ENCODE results near the gene SLC25A23. TPM values are rescaled to one million over a fixed set of nuclear protein-coding genes. Genes with fewer than 3 reads are reported as not detected.
"Not testable (repeated sequence)": the region's sequence is repeated elsewhere in the genome, so short reads cannot be mapped to it uniquely, and the experiment has no call there.

Gene SLC25A23
- 10 to 100 TPM; 14.0 to 37.8 (median 18.4) TPM for total RNA-seq

DNA sequence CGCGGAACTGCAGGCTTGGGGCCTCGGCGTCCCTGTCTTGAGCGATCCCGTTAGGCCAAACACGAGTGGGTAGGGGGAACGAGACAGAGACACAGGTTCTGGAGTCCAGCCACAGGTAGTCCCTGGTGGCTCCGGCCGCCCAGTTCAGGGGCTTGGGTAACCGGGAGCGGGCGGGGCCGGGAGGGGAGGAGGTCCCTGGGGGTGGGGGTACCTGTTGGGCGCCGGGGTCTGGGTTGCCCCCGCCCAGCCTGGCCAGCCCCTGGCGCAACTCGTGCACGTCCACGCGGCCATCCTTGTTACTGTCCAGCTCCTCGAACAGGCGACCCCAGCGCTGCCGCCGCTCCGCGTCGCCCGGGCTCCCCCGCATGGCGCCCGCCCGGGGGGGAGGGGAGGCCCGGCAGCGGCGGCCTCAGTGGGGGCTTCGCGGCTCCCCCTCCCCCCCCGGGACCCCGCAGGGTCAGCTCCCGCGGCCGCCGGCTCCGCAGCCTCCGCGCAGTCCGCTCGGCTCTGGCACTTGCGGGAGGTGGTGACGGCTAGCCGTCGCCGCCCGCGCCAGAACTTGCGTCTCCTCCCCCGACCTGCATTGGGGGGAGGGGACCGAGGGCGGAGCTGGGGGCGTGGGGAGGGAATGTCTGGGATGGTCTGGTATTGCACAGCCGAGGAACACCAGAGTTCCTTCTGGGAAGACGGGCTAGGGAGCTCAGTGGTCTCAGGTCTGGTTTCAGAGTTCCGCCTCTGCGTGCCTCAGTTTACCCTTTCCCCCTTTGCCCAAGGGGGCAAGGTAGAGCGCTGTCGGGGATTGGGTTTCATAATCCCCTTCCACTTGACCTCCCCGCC, at the start of gene SLC25A23:
TSS of gene SLC25A23 (minus strand) at position 531 of the 837 bp plus-strand sequence. CDS start at position 367, 164 bp downstream.
- Histone ChIP-seq H3K4me1 (peaks cover 0 to 4% of the 10 kb centered on the region in 2 donors), H3K9me3 (peaks cover 0 to 2% of the 10 kb centered on the region in 2 donors), H3K36me3 (peaks cover under 1% of the 10 kb centered on the region), H3K4me3 (peak within 1 kb of the TSS; percentile 59 to 96 (median 80)), H3K27ac (peak within 1 kb of the TSS; percentile 87 to 91), H3K27me3 (peaks cover 0 to 4% of the 10 kb centered on the region in 2 donors)
- peak; percentile 38 to 64 for DNase-seq (ENCODE audit: low spot score in 2 of 2)
- no peak for TF ChIP-seq POLR2AphosphoS5 (IDR thresholded peaks at IDR 0.05)
- no peak for TF ChIP-seq POLR2A (IDR thresholded peaks at IDR 0.05)
- TF ChIP-seq, protein P1, sequence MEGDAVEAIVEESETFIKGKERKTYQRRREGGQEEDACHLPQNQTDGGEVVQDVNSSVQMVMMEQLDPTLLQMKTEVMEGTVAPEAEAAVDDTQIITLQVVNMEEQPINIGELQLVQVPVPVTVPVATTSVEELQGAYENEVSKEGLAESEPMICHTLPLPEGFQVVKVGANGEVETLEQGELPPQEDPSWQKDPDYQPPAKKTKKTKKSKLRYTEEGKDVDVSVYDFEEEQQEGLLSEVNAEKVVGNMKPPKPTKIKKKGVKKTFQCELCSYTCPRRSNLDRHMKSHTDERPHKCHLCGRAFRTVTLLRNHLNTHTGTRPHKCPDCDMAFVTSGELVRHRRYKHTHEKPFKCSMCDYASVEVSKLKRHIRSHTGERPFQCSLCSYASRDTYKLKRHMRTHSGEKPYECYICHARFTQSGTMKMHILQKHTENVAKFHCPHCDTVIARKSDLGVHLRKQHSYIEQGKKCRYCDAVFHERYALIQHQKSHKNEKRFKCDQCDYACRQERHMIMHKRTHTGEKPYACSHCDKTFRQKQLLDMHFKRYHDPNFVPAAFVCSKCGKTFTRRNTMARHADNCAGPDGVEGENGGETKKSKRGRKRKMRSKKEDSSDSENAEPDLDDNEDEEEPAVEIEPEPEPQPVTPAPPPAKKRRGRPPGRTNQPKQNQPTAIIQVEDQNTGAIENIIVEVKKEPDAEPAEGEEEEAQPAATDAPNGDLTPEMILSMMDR (IDR thresholded peaks at IDR 0.05) = no peak
- intact Hi-C loops (cut with DNase I; ENCODE audit: low total_unique reads) = no loop called here

DNA sequence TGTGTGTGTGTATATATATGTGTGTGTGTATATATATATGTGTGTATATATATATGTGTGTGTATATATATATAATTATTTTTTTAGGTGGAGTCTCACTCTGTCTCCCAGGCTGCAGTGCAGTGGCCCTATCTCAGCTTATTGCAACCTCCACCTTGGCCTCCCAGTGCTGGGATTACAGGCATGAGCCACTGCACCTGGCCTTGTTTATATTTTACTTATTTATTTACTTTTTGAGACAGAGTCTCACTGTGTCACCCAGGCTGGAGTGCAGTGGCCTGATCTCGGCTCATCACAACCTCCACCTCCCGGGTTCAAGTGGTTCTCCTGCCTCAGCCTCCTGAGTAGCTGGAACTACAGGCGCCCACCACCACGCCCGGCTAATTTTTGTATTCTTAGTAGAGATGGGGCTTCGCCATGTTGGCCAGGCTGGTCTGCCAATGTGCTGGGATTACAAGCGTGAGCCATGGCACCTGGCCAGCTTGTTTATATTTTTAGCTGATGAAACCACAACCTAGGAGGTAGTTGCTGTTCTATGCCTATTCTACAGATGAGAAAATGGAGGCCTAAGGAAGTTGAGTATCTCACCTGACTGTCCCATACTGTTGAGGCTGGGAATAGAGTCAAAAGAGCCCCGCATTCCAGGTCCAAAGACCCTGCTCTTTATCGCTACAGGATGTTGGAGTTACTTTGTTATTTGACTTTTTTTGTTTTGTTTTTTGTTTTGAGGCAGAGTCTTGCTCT, 48.6 kb upstream of the SLC25A23 start:
- DNase-seq (ENCODE audit: low spot score in 2 of 2); H3K4me3 ChIP-seq; H3K4me1 ChIP-seq; H3K9me3 ChIP-seq; intact Hi-C loops (cut with DNase I; ENCODE audit: low total_unique reads); H3K27me3 ChIP-seq; H3K36me3 ChIP-seq; H3K27ac ChIP-seq: not testable (repeated sequence)

DNA sequence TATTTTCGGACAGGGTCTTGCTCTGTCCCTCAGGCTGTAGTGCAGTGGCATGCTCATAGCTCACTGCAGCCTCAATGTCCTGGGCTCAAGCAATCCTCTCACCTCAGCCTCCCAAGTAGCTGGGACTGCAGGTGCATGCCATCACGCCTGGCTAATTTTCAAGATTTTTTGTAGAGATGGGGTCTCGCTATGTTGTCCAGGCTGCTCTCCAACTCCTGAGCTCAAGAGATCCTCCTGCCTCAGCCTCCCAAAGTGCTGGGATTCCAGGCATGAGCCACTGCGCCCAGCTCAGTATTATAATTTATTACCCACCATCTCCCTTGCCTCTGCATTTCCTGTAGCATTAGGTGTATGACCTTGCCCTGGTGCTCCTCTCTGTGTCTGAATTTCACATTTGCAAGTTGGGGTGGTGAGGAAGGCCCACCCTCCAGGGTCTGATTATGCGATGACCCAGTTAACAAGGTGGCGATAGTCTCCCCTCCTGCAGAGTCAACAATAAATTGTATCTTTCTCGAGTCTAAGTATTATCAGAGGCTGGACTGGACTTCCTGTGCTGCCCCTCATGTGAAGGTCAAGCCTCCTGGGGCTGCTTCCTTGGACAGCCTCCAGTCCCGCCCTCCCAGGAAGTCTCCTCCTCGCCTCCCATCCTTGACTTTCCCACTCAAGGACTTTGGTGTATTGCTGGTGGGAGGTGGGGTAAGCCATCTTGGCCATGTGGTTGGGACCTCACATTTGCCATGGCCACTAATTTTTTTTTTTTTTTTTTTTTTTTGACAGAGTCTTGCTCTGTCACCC, 44.0 kb upstream of the SLC25A23 start:
- TF ChIP-seq POLR2A (IDR thresholded peaks at IDR 0.05) = no peak
- Histone ChIP-seq H3K36me3 (no peaks in the 10 kb centered on the region), H3K4me1 (peaks cover 4 to 6% of the 10 kb centered on the region in 2 donors), H3K9me3 (no peaks in the 10 kb centered on the region), H3K27ac (no peak overlapping the region), H3K27me3 (peaks cover 7 to 36% of the 10 kb centered on the region in 2 donors), H3K4me3 (no peak overlapping the region)
- intact Hi-C loops (cut with DNase I; ENCODE audit: low total_unique reads) = no loop called here
- DNase-seq (ENCODE audit: low spot score in 2 of 2) = no peak

DNA sequence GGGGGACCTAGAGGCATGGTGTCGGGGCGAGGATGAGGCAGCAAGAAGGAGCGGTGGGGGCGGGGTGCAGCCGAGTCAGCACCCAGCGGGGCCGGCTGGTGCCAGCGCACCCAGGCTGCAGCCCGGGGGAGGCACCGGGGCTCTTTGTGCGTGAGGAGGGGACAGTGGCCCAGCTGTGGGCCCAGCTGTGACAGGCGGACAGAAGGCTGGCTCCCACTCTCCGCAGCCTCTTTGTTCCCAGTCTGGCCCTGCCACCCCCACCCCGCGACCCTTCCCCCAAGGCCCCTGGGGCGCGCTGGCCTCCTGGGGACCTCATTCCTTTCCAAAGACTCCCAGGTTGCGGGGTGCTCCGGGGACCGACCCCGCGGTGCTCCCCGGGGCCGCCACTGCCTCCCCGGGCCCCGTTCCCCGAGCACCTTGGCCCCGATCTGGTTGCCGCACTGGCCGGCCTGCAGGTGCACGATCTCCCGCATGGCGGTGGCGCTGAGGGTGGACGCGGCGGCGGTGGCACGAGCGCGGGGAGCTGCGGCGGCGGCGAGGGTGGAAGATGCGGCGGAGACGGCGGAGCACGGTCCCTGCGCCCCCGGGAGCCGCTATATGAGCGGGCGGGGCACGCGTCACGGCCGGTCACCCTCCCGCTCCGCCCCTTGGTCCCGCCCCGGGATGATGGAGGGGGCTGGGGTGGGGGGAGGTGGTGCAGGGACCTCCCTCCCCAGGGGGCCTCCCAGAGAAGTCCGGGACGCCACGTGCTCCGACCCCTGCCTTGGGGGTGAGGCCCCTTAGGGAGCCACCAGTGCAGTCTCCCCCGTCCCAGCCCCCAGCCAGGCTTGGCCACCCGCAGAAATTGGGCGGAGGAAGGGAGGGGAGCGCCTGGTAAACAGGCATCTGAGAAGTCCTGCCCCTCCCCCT, 42.4 kb upstream of the SLC25A23 start, which contains the start of gene TUBB4A:
TSS of gene TUBB4A (minus strand) at position 570 of the 909 bp plus-strand sequence. CDS start at position 473, 97 bp downstream.
- intact Hi-C loops (cut with DNase I; ENCODE audit: low total_unique reads) = no loop called here
- Histone ChIP-seq H3K9me3 (no peaks in the 10 kb centered on the region), H3K36me3 (no peaks in the 10 kb centered on the region), H3K27ac (no peak within 1 kb of the TSS), H3K4me1 (peaks cover 4 to 6% of the 10 kb centered on the region in 2 donors), H3K27me3 (peaks cover 7 to 36% of the 10 kb centered on the region in 2 donors), H3K4me3 (peak within 1 kb of the TSS; percentile 28 to 65 (median 40))
- DNase-seq (ENCODE audit: low spot score in 2 of 2) = no peak
- TF ChIP-seq POLR2AphosphoS5 (IDR thresholded peaks at IDR 0.05) (no peak), POLR2A (IDR thresholded peaks at IDR 0.05) (no peak)
- TF ChIP-seq, protein P1 (IDR thresholded peaks at IDR 0.05) = no peak

DNA sequence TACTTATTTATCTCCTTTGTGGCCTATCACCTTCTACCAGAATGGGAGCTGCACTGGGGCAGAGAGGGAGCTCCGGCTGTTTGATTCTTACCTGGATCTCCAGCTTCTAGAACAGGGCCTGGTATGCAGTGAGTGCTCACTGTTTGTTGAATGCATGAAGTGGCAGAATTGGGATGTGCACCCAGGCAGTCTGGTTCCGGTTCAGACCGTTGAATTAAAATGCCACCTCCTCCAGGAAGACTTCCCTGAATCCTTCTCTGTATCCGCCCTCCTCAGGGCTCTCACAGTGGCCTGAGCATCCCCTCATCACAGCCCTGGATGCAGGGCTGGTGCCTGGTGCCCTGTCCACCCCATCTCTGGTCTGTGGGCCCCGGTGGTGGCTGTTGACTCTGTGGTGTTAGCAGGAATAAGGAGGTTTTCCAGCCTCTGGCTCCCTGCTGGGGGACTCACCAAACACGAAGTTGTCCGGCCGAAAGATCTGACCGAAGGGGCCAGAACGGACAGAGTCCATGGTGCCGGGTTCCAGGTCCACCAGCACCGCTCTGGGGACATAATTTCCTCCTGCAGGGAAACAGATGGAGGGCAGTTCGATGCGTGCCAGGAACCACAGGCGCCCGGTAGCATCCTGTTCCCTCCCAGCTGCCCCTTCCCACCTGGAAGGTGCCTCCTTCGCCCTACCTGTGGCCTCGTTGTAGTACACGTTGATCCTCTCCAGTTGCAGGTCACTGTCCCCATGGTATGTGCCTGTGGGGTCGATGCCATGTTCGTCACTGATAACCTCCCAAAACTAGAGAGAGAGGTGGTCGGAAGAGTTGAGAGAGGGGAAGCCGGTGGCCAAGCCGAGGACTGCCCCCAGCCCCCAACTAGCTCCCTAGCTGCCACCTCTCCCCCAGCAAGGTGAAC, 41.5 kb upstream of the SLC25A23 start:
- intact Hi-C loops (cut with DNase I; ENCODE audit: low total_unique reads) = no loop called here
- peaks cover 7 to 36% of the 10 kb centered on the region in 2 donors for H3K27me3 ChIP-seq
- TF ChIP-seq POLR2AphosphoS5 (IDR thresholded peaks at IDR 0.05) = no peak
- TF ChIP-seq POLR2A (IDR thresholded peaks at IDR 0.05) = no peak
- TF ChIP-seq, protein P1 (IDR thresholded peaks at IDR 0.05) = no peak

More for the DNA sequence above, 41.5 kb upstream of the SLC25A23 start:
- Histone ChIP-seq H3K27ac (no peak overlapping the region), H3K4me3 (peak overlapping the region in 1 of 3 donors; percentile 65), H3K4me1 (peaks cover 4 to 6% of the 10 kb centered on the region in 2 donors), H3K9me3 (no peaks in the 10 kb centered on the region), H3K36me3 (no peaks in the 10 kb centered on the region)
- DNase-seq (ENCODE audit: low spot score in 2 of 2) = no peak
